ENCODE data around the gene NTRK3.

NTRK3 gene

DNA sequence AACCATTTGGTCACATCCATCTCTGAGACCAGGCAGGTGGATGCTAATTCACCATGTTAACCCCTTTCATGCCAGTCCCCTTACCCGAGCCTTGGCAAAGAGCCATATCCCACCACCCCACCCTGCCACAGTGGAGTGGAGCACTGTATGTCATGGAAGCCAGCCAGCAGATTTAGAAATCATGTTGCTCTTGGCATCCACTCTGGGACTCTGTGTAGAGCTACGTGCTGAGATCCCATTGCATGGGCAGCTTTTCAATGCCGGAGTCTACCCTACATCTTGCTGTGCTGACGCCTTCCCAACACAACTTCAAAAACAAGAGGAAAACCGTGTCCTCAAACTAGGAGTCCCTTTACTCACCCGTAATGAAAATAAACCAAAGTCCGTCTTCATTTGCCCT, 131.0 kb downstream of the NTRK3 start:
- H3K9me3 ChIP-seq (ENCODE audit: insufficient read depth, low read length, severe bottlenecking) = no peaks in the 10 kb centered on the region
- H3K9ac ChIP-seq (ENCODE audit: low read depth, low read length) = no peak overlapping the region
- no peak for DNase-seq
- H3K4me2 ChIP-seq (ENCODE audit: insufficient read depth, low read length) = no peak overlapping the region
- no peak overlapping the region for H3K4me3 ChIP-seq (ENCODE audit: low read depth in 1 of 2, low read length in 2 of 2)
- H3K27me3 ChIP-seq (ENCODE audit: insufficient read depth, low read length, poor library complexity) = no peaks in the 10 kb centered on the region
- TF ChIP-seq CTCF (IDR thresholded peaks at IDR 0.05; ENCODE audit: borderline replicate concordance, extremely low read depth, low read length, poor library complexity, severe bottlenecking) (no peak), EZH2 (IDR thresholded peaks at IDR 0.05; ENCODE audit: borderline replicate concordance, low read depth, low read length, severe bottlenecking) (no peak)
- H3K27ac ChIP-seq (ENCODE audit: low read length) = no peak overlapping the region
- no peak overlapping the region for H2AFZ ChIP-seq (ENCODE audit: low read depth, low read length)
- H3K4me1 ChIP-seq (ENCODE audit: insufficient read depth, low read length) = no peaks in the 10 kb centered on the region
- no peaks in the 10 kb centered on the region for H3K36me3 ChIP-seq (ENCODE audit: insufficient read depth, low read length)
- no peak for ATAC-seq (ENCODE audit: insufficient read depth, low read depth)
- H3K79me2 ChIP-seq (ENCODE audit: insufficient read depth, low read length) = no peaks in the 10 kb centered on the region
- H4K20me1 ChIP-seq (ENCODE audit: insufficient read depth, low read length) = no peaks in the 10 kb centered on the region

GRCh38 chr15:88124199-88124598, 132.3 kb downstream of the NTRK3 start:
- ATAC-seq (ENCODE audit: insufficient read depth, low read depth) = no peak
- Histone ChIP-seq H3K9me3 (ENCODE audit: insufficient read depth, low read length, severe bottlenecking) (no peaks in the 10 kb centered on the region), H3K79me2 (ENCODE audit: insufficient read depth, low read length) (no peaks in the 10 kb centered on the region), H4K20me1 (ENCODE audit: insufficient read depth, low read length) (no peaks in the 10 kb centered on the region), H3K4me3 (ENCODE audit: low read depth in 1 of 2, low read length in 2 of 2) (no peak overlapping the region), H3K4me1 (ENCODE audit: insufficient read depth, low read length) (no peaks in the 10 kb centered on the region), H3K4me2 (ENCODE audit: insufficient read depth, low read length) (no peak overlapping the region), H2AFZ (ENCODE audit: low read depth, low read length) (no peak overlapping the region), H3K27ac (ENCODE audit: low read length) (no peak overlapping the region), H3K27me3 (ENCODE audit: insufficient read depth, low read length, poor library complexity) (no peaks in the 10 kb centered on the region), H3K9ac (ENCODE audit: low read depth, low read length) (no peak overlapping the region), H3K36me3 (ENCODE audit: insufficient read depth, low read length) (no peaks in the 10 kb centered on the region)
- DNase-seq = no peak
- TF ChIP-seq CTCF (IDR thresholded peaks at IDR 0.05; ENCODE audit: borderline replicate concordance, extremely low read depth, low read length, poor library complexity, severe bottlenecking) (no peak), EZH2 (IDR thresholded peaks at IDR 0.05; ENCODE audit: borderline replicate concordance, low read depth, low read length, severe bottlenecking) (no peak)

GRCh38 chr15:88121968-88122530, 134.5 kb downstream of the NTRK3 start:
- Histone ChIP-seq H3K4me2 (ENCODE audit: insufficient read depth, low read length) (no peak overlapping the region), H3K36me3 (ENCODE audit: insufficient read depth, low read length) (no peaks in the 10 kb centered on the region), H3K79me2 (ENCODE audit: insufficient read depth, low read length) (no peaks in the 10 kb centered on the region), H4K20me1 (ENCODE audit: insufficient read depth, low read length) (no peaks in the 10 kb centered on the region), H3K4me1 (ENCODE audit: insufficient read depth, low read length) (no peaks in the 10 kb centered on the region), H3K9ac (ENCODE audit: low read depth, low read length) (no peak overlapping the region), H3K4me3 (ENCODE audit: low read depth in 1 of 2, low read length in 2 of 2) (no peak overlapping the region), H3K9me3 (ENCODE audit: insufficient read depth, low read length, severe bottlenecking) (no peaks in the 10 kb centered on the region), H3K27ac (ENCODE audit: low read length) (no peak overlapping the region), H3K27me3 (ENCODE audit: insufficient read depth, low read length, poor library complexity) (no peaks in the 10 kb centered on the region), H2AFZ (ENCODE audit: low read depth, low read length) (no peak overlapping the region)
- DNase-seq (no peak), ATAC-seq (ENCODE audit: insufficient read depth, low read depth) (no peak)
- TF ChIP-seq CTCF (IDR thresholded peaks at IDR 0.05; ENCODE audit: borderline replicate concordance, extremely low read depth, low read length, poor library complexity, severe bottlenecking) (no peak), EZH2 (IDR thresholded peaks at IDR 0.05; ENCODE audit: borderline replicate concordance, low read depth, low read length, severe bottlenecking) (no peak)

GRCh38 chr15:88120026-88120425, 136.5 kb downstream of the NTRK3 start:
- no peak overlapping the region for H3K27ac ChIP-seq (ENCODE audit: low read length)
- ATAC-seq (ENCODE audit: insufficient read depth, low read depth) = no peak

More at GRCh38 chr15:88120026-88120425, 136.5 kb downstream of the NTRK3 start:
- Histone ChIP-seq H3K4me3 (ENCODE audit: low read depth in 1 of 2, low read length in 2 of 2) (no peak overlapping the region), H3K27me3 (ENCODE audit: insufficient read depth, low read length, poor library complexity) (no peaks in the 10 kb centered on the region), H3K4me1 (ENCODE audit: insufficient read depth, low read length) (no peaks in the 10 kb centered on the region), H3K9me3 (ENCODE audit: insufficient read depth, low read length, severe bottlenecking) (no peaks in the 10 kb centered on the region), H2AFZ (ENCODE audit: low read depth, low read length) (no peak overlapping the region), H3K79me2 (ENCODE audit: insufficient read depth, low read length) (no peaks in the 10 kb centered on the region), H4K20me1 (ENCODE audit: insufficient read depth, low read length) (no peaks in the 10 kb centered on the region), H3K36me3 (ENCODE audit: insufficient read depth, low read length) (no peaks in the 10 kb centered on the region), H3K9ac (ENCODE audit: low read depth, low read length) (no peak overlapping the region), H3K4me2 (ENCODE audit: insufficient read depth, low read length) (no peak overlapping the region)
- DNase-seq = no peak
- TF ChIP-seq EZH2 (IDR thresholded peaks at IDR 0.05; ENCODE audit: borderline replicate concordance, low read depth, low read length, severe bottlenecking) (no peak), CTCF (IDR thresholded peaks at IDR 0.05; ENCODE audit: borderline replicate concordance, extremely low read depth, low read length, poor library complexity, severe bottlenecking) (no peak)
